Astrocyte of the spinal cord (primary cell): ENCODE results near the gene RAB3IL1.

ENCODE experiments used
- DNase-seq: peaks from one replicate; pipeline ENCODE4 v3.0.0; 2011; ENCODE audit warnings: low read depth, low spot score
- H3K4me3 ChIP-seq: 2 replicates; pipeline ENCODE4 v1.5.1; 2011; ENCODE audit warnings: low read depth, mild to moderate bottlenecking, low read length, moderate library complexity
- in situ Hi-C: cut with HindIII; loops from 2 replicates; pipeline ENCODE4 v1.10.0; 2017; ENCODE audit warnings: low sequenced_read_pairs
- TF ChIP-seq, protein P1 (sequence below): IDR thresholded peaks from 2 replicates; pipeline ENCODE4 v1.5.1; 2012; ENCODE audit warnings: low read depth, mild to moderate bottlenecking, low read length, inconsistent platforms

RAB3IL1 gene

DNA sequence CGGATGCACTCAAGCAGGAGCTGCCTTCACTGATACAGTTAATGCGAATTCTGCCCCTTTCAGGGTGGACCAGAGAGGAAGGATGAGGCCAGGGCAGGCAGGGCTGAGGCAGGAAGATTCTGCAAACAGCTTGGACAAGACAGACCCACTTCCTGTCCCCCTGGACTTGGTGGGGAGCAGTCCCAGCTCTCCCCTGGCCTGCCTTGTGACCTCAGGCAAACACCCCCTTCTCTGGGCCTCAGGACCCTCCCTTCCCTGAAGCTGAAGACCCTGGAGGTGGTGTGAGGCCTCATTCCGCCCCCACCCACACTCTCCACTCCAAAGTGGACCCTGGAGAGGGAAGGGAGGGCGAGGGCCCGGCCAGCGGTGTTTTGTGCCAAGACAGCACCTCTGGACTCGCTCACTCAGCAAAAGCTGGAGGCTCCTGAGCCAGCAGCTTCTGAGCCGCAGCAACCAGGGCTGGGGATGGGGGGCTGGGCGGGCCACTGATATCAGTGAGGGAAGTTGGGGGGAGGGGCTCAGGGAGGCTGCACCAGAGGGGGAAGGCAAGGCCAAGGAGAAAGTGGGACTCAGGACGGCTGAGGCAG, 8.5 kb downstream of the RAB3IL1 start:
- no peak overlapping the region for H3K4me3 ChIP-seq
- in situ Hi-C loops, result no loop called here
- TF ChIP-seq, protein P1, sequence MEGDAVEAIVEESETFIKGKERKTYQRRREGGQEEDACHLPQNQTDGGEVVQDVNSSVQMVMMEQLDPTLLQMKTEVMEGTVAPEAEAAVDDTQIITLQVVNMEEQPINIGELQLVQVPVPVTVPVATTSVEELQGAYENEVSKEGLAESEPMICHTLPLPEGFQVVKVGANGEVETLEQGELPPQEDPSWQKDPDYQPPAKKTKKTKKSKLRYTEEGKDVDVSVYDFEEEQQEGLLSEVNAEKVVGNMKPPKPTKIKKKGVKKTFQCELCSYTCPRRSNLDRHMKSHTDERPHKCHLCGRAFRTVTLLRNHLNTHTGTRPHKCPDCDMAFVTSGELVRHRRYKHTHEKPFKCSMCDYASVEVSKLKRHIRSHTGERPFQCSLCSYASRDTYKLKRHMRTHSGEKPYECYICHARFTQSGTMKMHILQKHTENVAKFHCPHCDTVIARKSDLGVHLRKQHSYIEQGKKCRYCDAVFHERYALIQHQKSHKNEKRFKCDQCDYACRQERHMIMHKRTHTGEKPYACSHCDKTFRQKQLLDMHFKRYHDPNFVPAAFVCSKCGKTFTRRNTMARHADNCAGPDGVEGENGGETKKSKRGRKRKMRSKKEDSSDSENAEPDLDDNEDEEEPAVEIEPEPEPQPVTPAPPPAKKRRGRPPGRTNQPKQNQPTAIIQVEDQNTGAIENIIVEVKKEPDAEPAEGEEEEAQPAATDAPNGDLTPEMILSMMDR, result no peak
- no peak for DNase-seq

DNA sequence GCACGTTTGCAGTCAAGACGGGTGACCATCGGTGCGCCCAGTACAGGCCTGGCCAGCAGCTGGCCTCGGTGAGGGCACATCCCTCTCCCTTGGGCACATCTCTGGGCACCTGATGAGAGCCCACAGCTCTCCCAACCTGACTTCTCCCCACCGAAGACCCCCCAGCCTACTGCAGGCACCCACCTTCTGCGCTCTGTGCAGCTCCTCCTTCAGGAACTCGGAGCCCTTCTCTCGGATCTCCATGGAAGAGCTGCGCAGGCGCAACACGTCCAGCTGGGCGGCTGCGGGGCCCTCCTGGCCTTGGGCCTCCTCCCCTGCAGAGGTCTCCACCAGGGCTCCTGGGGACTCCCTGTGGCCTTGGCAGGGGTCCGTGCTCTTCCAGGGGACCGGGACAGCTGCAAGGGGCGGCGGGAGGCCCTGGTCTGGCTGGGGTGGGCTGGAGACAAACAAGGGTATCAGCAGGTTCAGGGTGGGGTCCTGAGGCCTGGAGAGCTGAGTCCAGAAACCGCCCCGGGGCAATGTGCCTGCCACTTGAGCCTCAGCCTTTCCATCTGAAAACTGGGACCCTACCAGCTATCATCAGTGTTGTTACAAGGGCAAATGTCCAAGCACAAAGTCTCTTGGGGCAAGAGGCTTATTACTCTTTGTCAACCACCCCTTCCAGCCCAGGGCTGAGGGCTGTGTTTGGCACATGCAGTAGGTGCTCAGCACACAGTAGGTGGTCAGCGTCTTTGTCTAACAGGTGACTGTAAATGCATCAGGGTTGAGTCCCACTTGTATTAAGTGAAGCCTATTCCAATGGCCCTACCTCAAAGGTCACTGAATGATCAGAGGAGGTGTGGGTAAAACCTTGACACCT, 9.3 kb downstream of the RAB3IL1 start:
- TF ChIP-seq, protein P1, result no peak
- H3K4me3 ChIP-seq, result no peak overlapping the region
- in situ Hi-C loops, result no loop called here

DNA sequence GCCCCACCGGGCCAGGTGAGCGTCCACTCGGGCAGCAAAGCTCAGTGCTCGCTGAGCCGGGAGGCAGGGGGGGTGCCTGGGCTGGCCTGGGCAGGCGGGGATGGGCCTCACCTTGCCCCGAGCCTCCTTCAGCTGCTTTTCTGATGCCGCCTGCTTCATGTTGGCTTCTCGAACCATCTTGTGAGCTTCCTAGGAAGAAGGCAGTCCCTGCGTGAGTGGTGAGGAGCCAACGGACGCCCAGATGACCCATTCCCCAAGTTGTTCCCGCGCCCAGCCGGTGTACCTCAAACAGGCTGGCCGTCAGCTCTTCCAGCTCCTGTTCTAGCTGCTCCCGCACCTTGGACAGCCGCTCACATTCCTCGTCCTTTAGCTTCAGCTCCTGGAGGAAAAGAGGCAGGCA, 10.1 kb downstream of the RAB3IL1 start:
- no peak for DNase-seq
- H3K4me3 ChIP-seq, result no peak overlapping the region
- in situ Hi-C loops, result no loop called here
- TF ChIP-seq, protein P1, result no peak

More for the DNA sequence above, 9.3 kb downstream of the RAB3IL1 start:
- no peak for DNase-seq

DNA sequence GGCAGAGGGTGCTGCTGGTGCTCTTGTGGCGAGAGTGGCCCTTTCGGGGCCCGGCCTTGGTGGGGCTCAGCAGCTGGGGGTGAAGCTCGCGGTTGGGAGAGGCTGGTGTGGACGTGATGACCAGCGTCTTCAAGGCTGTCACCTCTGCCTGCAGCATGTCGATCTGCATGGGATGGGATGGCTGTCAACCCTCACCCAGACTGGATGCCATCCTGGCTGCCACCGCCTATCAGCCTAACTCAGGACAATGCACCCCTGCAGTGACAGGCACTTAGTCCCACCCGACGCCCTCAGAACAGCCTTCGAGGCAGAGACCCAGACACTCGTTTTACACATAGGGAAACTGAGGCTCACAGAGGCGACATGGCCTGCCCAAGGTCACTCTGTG, 10.8 kb downstream of the RAB3IL1 start:
- in situ Hi-C loops, result no loop called here
- no peak overlapping the region for H3K4me3 ChIP-seq
- TF ChIP-seq, protein P1, result no peak
- no peak for DNase-seq

DNA sequence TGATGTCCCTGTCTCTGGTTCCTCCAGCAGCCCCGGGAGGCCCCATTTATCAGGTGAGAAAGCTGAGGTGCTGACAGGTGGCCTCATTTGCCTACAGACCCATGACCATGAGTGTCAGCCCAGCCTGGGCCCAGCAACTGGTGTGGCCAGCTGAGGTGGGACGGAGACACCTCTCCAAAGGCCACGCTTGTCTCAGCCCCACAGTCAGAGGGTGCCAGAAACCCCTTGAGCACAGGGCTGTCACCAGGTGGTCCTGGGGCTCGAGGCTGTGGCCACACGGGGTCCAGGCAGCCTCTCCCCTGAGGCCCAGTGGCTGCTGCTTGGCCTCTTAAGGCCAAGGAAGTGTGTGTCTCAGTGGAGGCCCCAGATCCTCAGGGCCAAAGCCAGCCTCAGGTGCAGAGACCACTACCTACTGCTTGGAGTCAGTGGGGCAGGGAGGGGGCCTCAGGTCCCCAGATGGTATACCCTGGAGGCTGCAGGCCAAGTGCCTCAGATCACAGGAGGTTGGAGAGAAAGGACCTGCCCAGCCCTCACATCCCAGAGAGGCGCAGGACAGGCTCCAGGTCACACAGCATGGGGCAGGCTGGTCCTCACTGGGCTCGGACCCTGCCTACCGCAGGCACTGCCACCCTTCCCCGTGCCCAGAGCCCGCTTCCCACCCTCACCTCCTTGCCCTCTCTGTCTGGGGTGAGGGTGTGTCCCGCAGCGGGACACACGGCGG, 11.4 kb downstream of the RAB3IL1 start:
- no peak overlapping the region for H3K4me3 ChIP-seq
- in situ Hi-C loops, result no loop called here
- TF ChIP-seq, protein P1, result no peak
- DNase-seq, result no peak

- in situ Hi-C loops, result no loop called here
- no peak for DNase-seq
- H3K4me3 ChIP-seq, result no peak overlapping the region
- TF ChIP-seq, protein P1, result no peak
Observed at GRCh38 chr11:61905067-61905696, 12.2 kb downstream of the RAB3IL1 start.
